Esophagus squamous epithelium (tissue), 5 donors: Measurements from ENCODE around the gene SEPTIN10. TPM values are rescaled to one million over a fixed set of nuclear protein-coding genes. Genes with fewer than 3 reads are reported as not detected.
"Not testable (repeated sequence)": the region's sequence is repeated elsewhere in the genome, so short reads cannot be mapped to it uniquely, and the experiment has no call there.

ENCODE experiments used
- DNase-seq: peaks from one replicate; lab custom pipeline; 2025; lab: John Stamatoyannopoulos, UW
- H3K27ac ChIP-seq, 4 donors: fragments of 200-600 bp; sonication (generic); one replicate each; pipeline ENCODE4 v1.5.1; 2016 to 2019; ENCODE audit warnings: mild to moderate bottlenecking in 1 of 4
- H3K27me3 ChIP-seq, 4 donors: fragments of 200-600 bp; sonication (generic); 1 replicate in 3 of 4; 2 replicates in 1 of 4; pipeline versions ENCODE4 v1.5.1 to v1.6.0; 2017 to 2021; ENCODE audit warnings: antibody characterized with exemption in 1 of 4
- H3K36me3 ChIP-seq, 3 donors: fragments of 200-600 bp; sonication (generic); one replicate each; pipeline ENCODE4 v1.5.1; 2016 to 2019
- H3K4me1 ChIP-seq, 3 donors: fragments of 200-600 bp; sonication (generic); one replicate each; pipeline ENCODE4 v1.5.1; 2017 to 2019
- H3K4me3 ChIP-seq, 4 donors: fragments of 200-600 bp; sonication (generic); 1 replicate in 3 of 4; 2 replicates in 1 of 4; pipeline ENCODE4 v1.5.1; 2016 to 2019; ENCODE audit warnings: mild to moderate bottlenecking in 2 of 4, moderate library complexity in 1 of 4
- H3K9me3 ChIP-seq, 3 donors: fragments of 200-600 bp; sonication (generic); one replicate each; pipeline ENCODE4 v1.5.1; 2016 to 2019
- POLR2A ChIP-seq, 4 donors: fragments of 450-650 bp; IDR thresholded peaks; one replicate each; pipeline ENCODE4 v1.6.1; 2017; ENCODE audit warnings: antibody characterized with exemption in 4 of 4, mild to moderate bottlenecking in 4 of 4, moderate library complexity in 3 of 4
- WGBS, 2 donors: methylation state at CpG; one replicate each; pipeline ENCODE4 v1.1.5; 2018; 5-methylcytosine and 5-hydroxymethylcytosine counted together
- intact Hi-C: fragments of 100-400 bp; cut with DNase I; formaldehyde crosslinking; loops from one replicate; pipeline ENCODE4 v1.15.0; 2022
- total RNA-seq, 4 donors: library from RNA; depleted of rRNA; stranded (reverse); fragments of >200 nt; gene quantifications; one replicate each; pipeline ENCODE4 v1.1.0, GENCODE V29; 2016
- TF ChIP-seq, protein P1 (sequence below), 6 experiments: fragments of 450-650 bp in 4 of 6; fragments of 200-600 bp in 2 of 6; sonication (generic) in 2 of 6; IDR thresholded peaks; one replicate each; pipeline ENCODE4 v1.5.1; 2016 to 2019; ENCODE audit warnings: antibody characterized with exemption in 6 of 6, mild to moderate bottlenecking in 4 of 6, moderate library complexity in 4 of 6
- donor health status: DM: yes; HTN: yes; CAD: no.

Gene SEPTIN10
- total RNA-seq, 4 donors from 2014 or later = 83.6 to 132 (median 86.4) TPM

DNA sequence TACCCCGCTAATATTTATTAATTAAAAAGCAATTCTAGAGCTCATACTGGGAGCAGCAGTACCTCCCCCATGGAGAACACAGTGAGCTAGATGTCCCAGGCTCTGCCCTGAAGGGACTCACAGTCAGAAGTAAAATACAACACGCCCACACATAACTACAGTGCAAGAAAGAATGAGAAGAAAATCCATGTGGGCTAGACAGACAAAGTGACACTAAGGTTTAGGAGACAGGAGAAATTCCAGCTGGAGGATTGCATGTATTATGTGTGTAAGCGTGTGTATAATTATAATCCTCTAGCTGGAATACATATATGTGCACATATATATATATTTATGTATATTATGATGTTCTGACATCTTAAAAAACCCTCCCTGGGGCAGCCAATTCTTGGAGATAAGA lies 16.1 kb upstream of the SEPTIN10 start:
- Histone ChIP-seq H3K27ac (peak overlapping the region in 1 of 4 donors; percentile 52), H3K4me1 (peaks cover 0 to 18% (median 0%) of the 10 kb centered on the region in 3 donors), H3K4me3 (no peak overlapping the region), H3K36me3 (no peaks in the 10 kb centered on the region), H3K27me3 (no peaks in the 10 kb centered on the region), H3K9me3 (no peaks in the 10 kb centered on the region)
- intact Hi-C loops = no loop called here
- 48 to 54% methylated on average over 3 of the region's 3 CpGs for WGBS, 2 donors
- no peak for TF ChIP-seq POLR2A (IDR thresholded peaks at IDR 0.05)
- TF ChIP-seq, protein P1, sequence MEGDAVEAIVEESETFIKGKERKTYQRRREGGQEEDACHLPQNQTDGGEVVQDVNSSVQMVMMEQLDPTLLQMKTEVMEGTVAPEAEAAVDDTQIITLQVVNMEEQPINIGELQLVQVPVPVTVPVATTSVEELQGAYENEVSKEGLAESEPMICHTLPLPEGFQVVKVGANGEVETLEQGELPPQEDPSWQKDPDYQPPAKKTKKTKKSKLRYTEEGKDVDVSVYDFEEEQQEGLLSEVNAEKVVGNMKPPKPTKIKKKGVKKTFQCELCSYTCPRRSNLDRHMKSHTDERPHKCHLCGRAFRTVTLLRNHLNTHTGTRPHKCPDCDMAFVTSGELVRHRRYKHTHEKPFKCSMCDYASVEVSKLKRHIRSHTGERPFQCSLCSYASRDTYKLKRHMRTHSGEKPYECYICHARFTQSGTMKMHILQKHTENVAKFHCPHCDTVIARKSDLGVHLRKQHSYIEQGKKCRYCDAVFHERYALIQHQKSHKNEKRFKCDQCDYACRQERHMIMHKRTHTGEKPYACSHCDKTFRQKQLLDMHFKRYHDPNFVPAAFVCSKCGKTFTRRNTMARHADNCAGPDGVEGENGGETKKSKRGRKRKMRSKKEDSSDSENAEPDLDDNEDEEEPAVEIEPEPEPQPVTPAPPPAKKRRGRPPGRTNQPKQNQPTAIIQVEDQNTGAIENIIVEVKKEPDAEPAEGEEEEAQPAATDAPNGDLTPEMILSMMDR (IDR thresholded peaks at IDR 0.05) = no peak
- no peak for DNase-seq

DNA sequence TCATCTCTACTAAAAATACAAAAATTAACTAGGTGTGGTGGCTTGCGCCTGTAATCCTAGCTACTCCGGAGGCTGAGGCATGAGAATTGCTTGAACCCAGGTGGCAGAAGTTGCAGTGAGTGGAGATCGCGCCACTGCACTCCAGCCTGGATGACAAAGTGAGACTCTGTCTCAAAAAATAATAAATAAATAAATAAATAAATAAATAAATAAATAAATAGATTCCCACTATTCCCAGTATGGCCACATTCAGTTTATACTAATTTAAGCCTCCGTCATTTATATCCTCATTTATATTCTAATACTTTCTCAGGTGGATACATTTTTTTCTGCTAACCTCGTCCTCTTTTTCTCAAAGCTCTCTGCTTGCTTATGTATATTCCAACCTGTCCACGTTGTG lies 14.6 kb upstream of the SEPTIN10 start:
- intact Hi-C loops, H3K27ac ChIP-seq: not testable (repeated sequence)

DNA sequence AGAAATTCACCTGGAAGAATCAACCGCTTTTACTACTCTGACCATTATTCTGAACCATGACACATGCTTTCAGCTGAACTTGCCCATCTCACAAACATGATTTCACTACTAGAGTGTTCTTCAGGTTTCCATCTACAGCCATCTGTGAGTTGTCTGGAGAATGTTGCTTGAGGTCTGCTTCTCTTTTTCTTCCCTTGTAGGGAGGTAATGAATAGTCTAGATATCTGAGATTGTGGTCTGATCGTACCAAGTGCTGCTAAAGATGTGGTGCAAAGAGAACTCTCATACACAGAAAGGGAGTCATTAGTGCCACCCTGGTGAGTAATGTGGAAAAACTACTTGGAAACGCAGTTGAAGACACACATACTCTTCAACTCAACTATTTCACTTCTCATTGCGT lies 10.6 kb upstream of the SEPTIN10 start:
- H3K4me1 ChIP-seq = peaks cover 0 to 10% (median 0%) of the 10 kb centered on the region in 3 donors
- no peak for TF ChIP-seq POLR2A (IDR thresholded peaks at IDR 0.05)
- TF ChIP-seq, protein P1 (IDR thresholded peaks at IDR 0.05) = no peak
- no peak overlapping the region for H3K4me3 ChIP-seq
- H3K9me3 ChIP-seq = no peaks in the 10 kb centered on the region
- no peaks in the 10 kb centered on the region for H3K27me3 ChIP-seq
- peaks cover 0 to 5% (median 0%) of the 10 kb centered on the region in 3 donors for H3K36me3 ChIP-seq
- intact Hi-C loops = no loop called here
- DNase-seq = no peak
- WGBS, 2 donors = 71 to 91% methylated on average over 4 of the region's 4 CpGs
- H3K27ac ChIP-seq = no peak overlapping the region

More for the DNA sequence above, 14.6 kb upstream of the SEPTIN10 start:
- not testable (repeated sequence) for H3K4me3 ChIP-seq, H3K36me3 ChIP-seq, H3K27me3 ChIP-seq, H3K9me3 ChIP-seq, DNase-seq
- peaks cover 0 to 18% (median 0%) of the 10 kb centered on the region in 3 donors for H3K4me1 ChIP-seq
- WGBS, 2 donors = 68 to 78% methylated on average over 7 of the region's 7 CpGs

DNA sequence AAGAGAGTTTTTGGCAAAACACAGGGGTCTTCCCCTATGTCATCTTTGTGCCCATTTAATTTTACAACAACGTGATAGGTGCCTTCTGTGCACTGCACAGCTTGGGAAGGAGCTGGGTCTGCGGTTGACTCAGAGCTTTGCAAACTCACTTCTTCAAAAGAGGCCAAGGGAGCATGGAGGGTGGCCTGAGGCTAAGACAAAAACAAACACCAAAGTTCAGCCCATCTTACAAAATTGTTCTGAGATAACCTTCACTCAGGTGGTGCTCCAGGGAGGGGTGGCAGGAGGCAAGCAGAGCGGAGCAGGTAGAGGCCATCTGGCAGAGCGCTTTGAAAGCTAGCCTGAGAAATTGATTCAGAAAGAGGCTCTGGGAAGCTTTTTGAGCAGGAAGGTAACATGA lies 10.2 kb upstream of the SEPTIN10 start:
- TF ChIP-seq, protein P1 (IDR thresholded peaks at IDR 0.05) = no peak
- no peak for TF ChIP-seq POLR2A (IDR thresholded peaks at IDR 0.05)
- Histone ChIP-seq H3K36me3 (peaks cover 0 to 8% (median 0%) of the 10 kb centered on the region in 3 donors), H3K4me1 (peaks cover 0 to 13% (median 0%) of the 10 kb centered on the region in 3 donors), H3K9me3 (no peaks in the 10 kb centered on the region), H3K4me3 (no peak overlapping the region), H3K27me3 (no peaks in the 10 kb centered on the region), H3K27ac (no peak overlapping the region)
- no peak for DNase-seq
- 73 to 96% methylated on average over 4 of the region's 4 CpGs for WGBS, 2 donors
- intact Hi-C loops = no loop called here

DNA sequence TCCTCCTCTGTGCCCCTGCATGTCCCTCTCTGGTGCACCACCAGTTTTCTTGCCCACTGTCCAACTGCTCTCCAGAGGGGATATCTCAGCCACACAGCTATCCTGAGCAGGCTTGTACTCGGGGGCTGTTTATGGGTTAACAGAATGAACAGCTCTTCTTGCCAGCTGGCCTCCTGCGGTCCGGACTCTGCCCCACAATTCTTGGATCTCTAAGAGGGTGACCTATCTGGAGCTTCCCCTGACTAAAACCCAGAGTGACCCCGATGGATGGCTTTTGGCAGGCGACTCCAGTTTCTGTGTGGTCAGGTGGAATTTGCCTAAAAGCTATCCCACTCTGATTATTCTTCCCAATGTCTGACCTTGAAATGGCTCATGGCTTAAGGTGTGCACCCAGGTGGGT lies 9.5 kb upstream of the SEPTIN10 start:
- H3K27ac ChIP-seq = no peak overlapping the region
- no peaks in the 10 kb centered on the region for H3K9me3 ChIP-seq
- intact Hi-C loops = no loop called here
- H3K36me3 ChIP-seq = peaks cover 0 to 8% (median 0%) of the 10 kb centered on the region in 3 donors
- H3K4me1 ChIP-seq = peaks cover 0 to 15% (median 0%) of the 10 kb centered on the region in 3 donors
- no peak for DNase-seq
- WGBS, 2 donors = 81 to 85% methylated on average over 5 of the region's 5 CpGs
- H3K4me3 ChIP-seq = no peak overlapping the region
- TF ChIP-seq, protein P1 (IDR thresholded peaks at IDR 0.05) = no peak
- no peak for TF ChIP-seq POLR2A (IDR thresholded peaks at IDR 0.05)
- no peaks in the 10 kb centered on the region for H3K27me3 ChIP-seq
